HG03103 (cell line): ENCODE data around the gene TOMM70.

Source experiments
- ATAC-seq: cut with Tn5 transposase; IDR thresholded peaks from one replicate; pipeline ENCODE4 v1.9.1; 2021; ENCODE audit warnings: low read depth; ENCODE audit not compliant: unreplicated experiment

TOMM70 gene

DNA sequence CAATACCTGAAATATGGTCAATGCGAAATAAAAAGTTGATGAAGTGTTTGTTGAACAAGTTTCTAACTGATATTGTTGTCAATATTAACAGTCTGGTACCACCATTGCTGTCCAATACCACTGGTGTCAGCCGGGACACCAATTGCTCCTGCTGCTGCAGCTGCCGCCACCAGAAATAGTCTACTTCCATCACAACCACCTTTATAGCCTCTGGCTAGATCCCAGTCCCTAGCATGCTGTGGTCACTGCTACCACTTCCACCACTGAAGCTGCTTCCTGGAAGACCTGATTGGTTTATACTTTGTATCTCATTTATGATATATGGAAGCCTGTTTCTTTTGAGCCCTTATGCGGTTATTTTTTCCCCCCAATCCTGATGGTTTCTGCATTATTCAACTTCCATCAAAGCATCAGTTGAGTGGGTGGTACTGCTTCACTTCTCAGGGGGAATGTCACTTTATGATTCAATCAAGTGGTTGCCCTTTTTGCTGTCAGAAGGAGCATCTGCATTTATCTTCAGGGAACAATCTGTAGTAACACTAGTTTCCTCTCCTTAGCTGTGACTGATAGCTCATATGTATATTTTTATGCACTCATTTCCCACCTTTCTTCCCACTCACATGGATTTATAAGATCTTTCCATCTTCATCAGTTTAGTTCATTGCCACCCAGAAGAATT lies 12.2 kb upstream of the TOMM70 start:
- ATAC-seq = no peak

DNA sequence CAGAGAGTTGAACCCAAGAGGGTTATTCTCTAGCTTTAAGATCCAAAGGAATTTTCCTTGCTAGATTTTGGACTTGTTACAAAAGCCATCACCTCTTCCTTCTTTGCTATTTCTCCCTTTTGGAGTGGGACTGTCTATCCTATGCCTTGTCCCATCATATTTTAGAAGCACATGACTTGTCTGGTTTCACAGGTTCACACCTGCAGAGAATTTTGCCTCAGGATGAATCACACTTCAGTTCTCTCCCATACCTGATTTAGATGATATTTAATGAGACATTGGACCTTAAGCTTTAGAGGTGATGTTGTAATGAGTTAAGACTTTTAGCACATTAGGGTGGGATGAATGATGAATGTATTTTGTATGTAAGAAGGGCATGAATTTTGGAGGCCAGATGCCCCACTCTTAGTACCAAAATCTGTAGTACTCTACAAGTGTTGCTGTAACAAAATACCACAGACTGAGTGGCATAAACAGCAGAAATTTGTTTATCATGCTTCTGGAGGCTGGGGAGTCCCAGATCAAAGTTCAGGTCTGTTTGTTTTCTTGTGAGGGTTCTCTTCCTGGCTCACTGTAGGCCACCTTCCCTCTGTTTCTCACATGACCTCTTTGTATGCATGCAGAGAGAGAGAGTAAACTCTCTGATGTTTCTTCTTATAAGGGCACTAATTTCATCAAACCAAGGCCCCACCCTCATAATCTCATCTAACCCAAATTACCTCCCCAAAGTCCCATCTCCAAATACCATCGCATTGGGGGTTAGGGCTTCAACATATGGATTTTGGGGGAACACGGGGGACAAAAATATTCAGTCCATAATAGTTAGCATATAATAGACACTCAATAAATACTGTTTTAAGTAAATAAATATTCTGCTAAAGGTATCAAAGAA lies 10.4 kb upstream of the TOMM70 start:
- no peak for ATAC-seq

GRCh38 chr3:100407977-100408532 lies 7.2 kb upstream of the TOMM70 start:
- no peak for ATAC-seq

DNA sequence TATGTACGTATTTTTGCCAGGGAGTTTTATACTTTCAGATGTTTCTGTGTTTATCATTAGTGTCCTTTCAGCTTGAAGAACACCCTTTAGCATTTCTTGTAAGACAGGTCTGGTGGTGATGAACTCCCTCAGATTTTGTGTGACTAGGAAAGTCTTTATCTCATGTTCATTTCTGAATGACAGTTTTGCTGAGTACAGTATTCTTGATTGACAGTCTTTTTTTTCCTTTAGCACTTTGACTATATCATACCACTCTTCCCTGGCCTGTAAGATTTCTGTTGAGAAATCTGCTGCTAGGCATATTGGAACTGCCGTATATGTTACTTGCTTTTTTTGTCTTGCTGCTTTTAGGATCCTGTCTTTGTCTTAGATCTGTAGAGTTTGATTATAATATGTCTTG lies 6.3 kb upstream of the TOMM70 start:
- ATAC-seq = no peak

DNA sequence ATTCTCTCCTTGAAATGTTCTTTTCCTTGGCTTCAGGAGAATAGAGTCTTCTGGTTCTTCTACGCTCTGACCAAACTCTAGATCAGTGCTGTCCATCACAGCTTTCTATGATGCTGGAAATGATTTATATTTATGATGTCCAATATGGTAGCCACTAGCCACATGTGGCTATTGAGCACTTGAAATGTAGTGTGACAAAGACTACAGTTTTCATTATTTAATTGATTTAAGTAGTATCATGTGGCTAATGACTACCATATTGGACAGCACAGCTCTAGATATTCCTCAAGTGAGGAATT lies 3.3 kb upstream of the TOMM70 start:
- ATAC-seq = no peak

DNA sequence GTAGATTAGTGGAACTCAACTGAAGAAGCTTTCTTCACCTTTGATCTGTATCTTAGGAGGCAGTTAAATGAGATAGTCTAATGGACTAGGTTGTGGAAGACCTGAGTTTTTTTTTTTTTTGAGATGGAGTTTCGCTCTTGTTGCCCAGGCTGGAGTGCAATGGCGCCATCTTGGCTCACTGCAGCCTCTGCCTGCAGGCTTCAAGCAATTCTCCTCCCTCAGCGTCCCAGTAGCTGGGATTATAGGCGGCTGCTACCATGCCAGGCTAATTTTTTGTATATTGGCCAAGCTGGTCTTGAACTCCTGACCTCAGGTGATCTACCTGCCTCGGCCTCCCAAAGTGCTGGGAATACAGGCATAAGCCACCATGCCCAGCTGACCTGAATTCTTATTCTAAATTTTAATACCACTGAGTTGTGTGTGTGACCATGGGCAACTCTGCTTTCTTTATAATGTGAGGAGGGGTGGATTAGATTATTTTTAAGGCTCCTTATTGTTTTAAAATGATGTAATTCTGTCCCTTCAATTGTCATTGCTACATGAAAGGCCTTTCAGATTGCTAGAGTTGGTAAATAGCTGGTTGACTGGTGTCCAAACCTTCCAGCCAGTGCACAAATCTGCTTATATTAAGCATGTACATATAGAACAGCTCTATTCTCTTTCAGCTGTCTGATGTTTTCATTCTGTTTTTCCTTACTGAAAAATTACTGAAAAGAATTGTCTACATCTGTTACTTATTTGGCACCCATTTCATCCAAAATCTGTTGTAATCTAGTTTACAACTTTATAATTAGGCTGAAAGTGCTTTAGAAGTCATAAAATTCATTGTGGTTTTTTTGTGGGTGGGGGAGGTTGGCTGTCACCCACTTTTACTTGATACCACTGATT lies 2.7 kb upstream of the TOMM70 start:
- ATAC-seq = no peak

DNA sequence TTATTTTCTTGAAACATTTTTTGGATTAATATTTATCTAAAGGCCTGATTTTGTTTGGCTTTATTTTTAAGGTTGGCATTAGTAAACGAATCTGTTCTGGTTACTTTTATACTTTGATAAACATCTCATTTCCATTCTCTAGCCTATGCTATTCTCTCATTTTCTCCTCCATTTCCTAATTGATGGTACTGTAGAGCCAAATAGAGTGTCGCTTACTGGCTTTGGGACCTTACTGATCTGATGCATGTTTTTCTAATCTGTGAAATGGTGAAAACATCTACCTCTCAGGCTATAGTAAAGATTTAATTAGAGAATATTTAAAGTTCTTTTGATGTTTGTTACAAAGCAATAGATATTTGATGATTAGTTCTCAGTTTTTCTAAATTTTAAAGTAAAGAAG lies 2.0 kb upstream of the TOMM70 start:
- ATAC-seq = no peak

GRCh38 chr3:100402256-100402655 lies 1.4 kb upstream of the TOMM70 start:
- ATAC-seq = no peak

GRCh38 chr3:100401674-100402041 lies 769 bp upstream of the TOMM70 start:
- peak; percentile 3 for ATAC-seq

GRCh38 chr3:100400419-100400779 lies 490 bp downstream of the TOMM70 start:
- ATAC-seq = peak; percentile 4

GRCh38 chr3:100399341-100400071 lies 1.4 kb downstream of the TOMM70 start:
- no peak for ATAC-seq

- no peak for ATAC-seq
Observed at GRCh38 chr3:100396967-100397366, 3.9 kb downstream of the TOMM70 start.

GRCh38 chr3:100395679-100396431 lies 5.0 kb downstream of the TOMM70 start:
- no peak for ATAC-seq

DNA sequence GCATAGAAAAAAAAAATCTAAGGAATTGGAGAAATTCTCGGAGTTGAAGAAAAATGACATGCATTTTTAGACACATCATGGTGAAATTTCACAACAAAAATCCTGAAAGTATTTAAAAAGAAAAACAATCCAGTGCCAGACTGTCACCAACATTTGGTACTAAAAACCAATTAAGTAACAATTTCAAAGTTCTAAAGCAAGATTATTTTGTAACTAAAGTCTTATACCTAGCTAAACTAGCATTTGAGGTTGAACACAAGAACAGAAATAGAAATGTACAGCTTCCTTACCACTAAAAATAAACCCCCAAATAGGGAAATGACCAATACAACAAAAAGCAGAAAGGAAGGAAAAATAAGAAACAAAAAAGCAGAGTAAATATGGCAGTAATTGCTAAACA lies 11.9 kb downstream of the TOMM70 start:
- ATAC-seq = no peak

DNA sequence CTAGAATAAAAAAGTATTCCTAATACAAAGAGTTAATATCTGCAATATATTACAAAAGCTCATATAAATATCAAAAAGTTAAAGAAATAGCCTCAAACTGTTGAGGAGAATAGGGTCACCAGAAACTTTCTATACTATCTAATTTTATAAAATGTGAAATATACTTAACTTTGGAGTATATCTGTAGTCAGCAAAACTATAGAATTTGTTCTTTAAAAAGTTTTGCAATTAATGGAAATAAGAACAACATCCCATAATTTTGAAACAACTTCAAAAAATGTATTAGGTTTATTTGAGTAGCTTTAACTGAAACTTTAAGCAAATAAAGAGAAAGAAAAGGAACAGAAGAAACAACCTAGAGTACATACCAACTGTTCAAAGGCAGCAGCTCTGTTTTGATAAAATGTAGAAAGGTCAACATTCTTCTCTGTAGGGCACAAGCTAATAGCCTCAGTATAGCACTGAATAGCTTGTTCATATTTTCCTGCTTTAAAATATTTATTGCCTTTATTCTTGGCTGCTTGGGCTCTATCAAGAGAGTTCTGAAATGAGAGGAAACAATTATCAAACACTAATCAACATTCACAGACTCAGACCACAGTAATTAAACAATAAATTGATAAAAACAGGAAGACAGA lies 14.3 kb downstream of the TOMM70 start:
- no peak for ATAC-seq

DNA sequence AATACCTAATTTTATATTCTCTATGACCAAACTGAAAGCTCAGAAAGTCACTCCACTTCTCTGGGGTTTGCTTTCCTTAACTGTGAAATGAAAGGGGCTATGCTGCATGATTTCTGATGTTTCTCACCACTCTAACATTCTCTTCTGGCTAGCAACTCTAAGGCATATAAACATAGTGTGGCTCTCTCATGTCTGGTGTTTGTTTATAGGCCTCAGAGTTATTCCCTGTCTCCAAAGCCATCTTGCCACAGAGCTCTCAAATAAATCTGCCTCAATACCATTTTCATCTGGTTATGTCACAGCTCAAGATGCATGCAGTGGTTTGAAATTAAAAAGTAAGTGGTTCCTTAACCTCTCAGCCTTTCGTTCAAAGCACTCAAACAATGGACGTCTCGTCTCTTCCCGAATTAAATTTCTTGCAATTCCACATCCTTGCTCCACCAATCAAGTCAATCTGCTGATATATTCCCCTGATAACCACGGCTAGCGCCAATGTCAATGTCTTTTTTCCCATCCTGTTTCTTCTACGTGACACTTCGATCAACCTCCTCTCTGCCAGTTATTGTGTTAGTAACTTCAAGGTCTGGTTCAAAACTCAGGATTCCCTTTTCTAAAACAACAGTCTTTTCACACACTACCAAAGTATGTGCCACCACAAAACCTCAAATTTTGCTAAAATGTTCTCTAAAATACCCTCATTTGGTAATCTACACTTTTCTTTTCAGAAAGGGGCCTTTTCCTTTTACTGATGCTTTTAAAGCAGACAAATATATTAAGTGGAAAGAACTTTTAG lies 16.0 kb downstream of the TOMM70 start:
- ATAC-seq = no peak

- no peak for ATAC-seq
Observed at GRCh38 chr3:100376301-100376700, 24.6 kb downstream of the TOMM70 start.

DNA sequence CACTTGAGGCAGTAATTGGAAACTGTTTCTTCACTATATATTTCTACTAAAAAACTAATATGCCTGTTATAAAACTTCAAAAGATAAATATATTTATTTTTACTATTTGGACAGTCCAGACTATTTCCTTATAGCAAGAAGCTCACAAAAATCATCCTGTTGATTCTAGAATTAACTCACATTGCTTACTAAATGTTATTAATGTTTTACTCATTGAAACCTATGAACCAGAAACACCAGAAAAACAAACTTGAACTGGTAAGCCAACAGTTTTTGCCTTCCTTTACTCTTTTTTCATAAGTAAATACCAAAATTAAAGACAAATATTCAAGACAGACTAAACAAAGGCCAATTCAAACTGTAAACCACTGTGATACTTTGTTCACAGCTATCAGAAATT lies 26.4 kb downstream of the TOMM70 start:
- ATAC-seq = no peak
